Tibial nerve (tissue), 4 donors: ENCODE data around the gene OVCH1. TPM values are rescaled to one million over a fixed set of nuclear protein-coding genes. Genes with fewer than 3 reads are reported as not detected.

ENCODE experiments used
- DNase-seq, 2 donors: peaks; one replicate each; pipeline ENCODE4 v3.0.0-alpha.2; 2019; ENCODE audit warnings: low spot score in 2 of 2
- H3K27ac ChIP-seq, 4 donors: fragments of 200-600 bp; sonication (generic) in 3 of 4; one replicate each; pipeline ENCODE4 v1.5.1; 2017 to 2019; ENCODE audit warnings: mild to moderate bottlenecking in 1 of 4
- H3K27me3 ChIP-seq, 2 donors: fragments of 200-600 bp; sonication (generic) in 1 of 2; one replicate each; pipeline versions ENCODE4 v1.5.1 to v1.6.0; 2017 to 2019
- H3K36me3 ChIP-seq, 3 donors: fragments of 200-600 bp; sonication (generic); one replicate each; pipeline ENCODE4 v1.5.1; 2018 to 2019
- H3K4me1 ChIP-seq, 4 donors: fragments of 200-600 bp; sonication (generic) in 3 of 4; one replicate each; pipeline ENCODE4 v1.5.1; 2017 to 2019
- H3K4me3 ChIP-seq, 4 donors: fragments of 200-600 bp; sonication (generic) in 3 of 4; one replicate each; pipeline ENCODE4 v1.5.1; 2017 to 2019; ENCODE audit warnings: mild to moderate bottlenecking in 1 of 4, moderate library complexity in 1 of 4
- H3K9me3 ChIP-seq, 4 donors: fragments of 200-600 bp; sonication (generic) in 3 of 4; one replicate each; pipeline ENCODE4 v1.5.1; 2017 to 2019
- EP300 ChIP-seq, 2 donors: sonication (generic); formaldehyde crosslinking; IDR thresholded peaks; one replicate each; pipeline ENCODE4 v1.6.1; 2017; ENCODE audit warnings: antibody characterized with exemption in 2 of 2, mild to moderate bottlenecking in 1 of 2
- POLR2A ChIP-seq, 2 donors: fragments of 450-650 bp; IDR thresholded peaks; one replicate each; pipeline ENCODE4 v1.6.1; 2017; ENCODE audit warnings: antibody characterized with exemption in 2 of 2, mild to moderate bottlenecking in 2 of 2, moderate library complexity in 2 of 2
- WGBS, 2 donors: methylation state at CpG; one replicate each; pipeline ENCODE4 v1.1.5; 2018; 5-methylcytosine and 5-hydroxymethylcytosine counted together
- total RNA-seq, 4 donors: library from RNA; depleted of rRNA; stranded (reverse); fragments of >200 nt; gene quantifications; one replicate each; pipeline ENCODE4 v1.1.0, GENCODE V29; 2016
- TF ChIP-seq, protein P1 (sequence below), 5 experiments: fragments of 200-600 bp in 3 of 5; fragments of 450-650 bp in 2 of 5; sonication (generic) in 3 of 5; IDR thresholded peaks; one replicate each; pipeline ENCODE4 v1.5.1; 2016 to 2019; ENCODE audit warnings: antibody characterized with exemption in 5 of 5, mild to moderate bottlenecking in 3 of 5, moderate library complexity in 2 of 5

The OVCH1 gene
- total RNA-seq, 4 donors from 2014 or later, result 0.20 to 0.21 TPM; not detected in 2

DNA sequence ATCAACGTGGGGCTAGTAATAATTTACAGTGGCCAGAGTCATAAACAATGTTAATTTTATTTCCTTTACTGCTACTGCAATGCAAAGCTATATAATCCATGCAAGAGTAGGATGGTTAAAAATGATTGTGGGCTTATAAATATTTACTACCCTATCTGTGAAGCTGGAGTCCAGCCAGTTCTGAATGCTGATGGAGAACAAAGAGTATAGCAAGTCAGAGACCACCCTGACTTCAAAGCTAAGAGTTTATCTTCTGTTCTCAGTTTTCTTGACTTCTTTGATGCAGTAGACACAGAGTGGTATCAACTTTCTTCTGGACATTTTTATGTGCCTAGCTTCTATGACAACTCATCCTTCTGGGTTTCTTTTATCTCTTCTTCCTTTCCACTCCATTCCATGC, 34.0 kb upstream of the OVCH1 start:
- no peak for TF ChIP-seq EP300 (IDR thresholded peaks at IDR 0.05)
- TF ChIP-seq, protein P1, sequence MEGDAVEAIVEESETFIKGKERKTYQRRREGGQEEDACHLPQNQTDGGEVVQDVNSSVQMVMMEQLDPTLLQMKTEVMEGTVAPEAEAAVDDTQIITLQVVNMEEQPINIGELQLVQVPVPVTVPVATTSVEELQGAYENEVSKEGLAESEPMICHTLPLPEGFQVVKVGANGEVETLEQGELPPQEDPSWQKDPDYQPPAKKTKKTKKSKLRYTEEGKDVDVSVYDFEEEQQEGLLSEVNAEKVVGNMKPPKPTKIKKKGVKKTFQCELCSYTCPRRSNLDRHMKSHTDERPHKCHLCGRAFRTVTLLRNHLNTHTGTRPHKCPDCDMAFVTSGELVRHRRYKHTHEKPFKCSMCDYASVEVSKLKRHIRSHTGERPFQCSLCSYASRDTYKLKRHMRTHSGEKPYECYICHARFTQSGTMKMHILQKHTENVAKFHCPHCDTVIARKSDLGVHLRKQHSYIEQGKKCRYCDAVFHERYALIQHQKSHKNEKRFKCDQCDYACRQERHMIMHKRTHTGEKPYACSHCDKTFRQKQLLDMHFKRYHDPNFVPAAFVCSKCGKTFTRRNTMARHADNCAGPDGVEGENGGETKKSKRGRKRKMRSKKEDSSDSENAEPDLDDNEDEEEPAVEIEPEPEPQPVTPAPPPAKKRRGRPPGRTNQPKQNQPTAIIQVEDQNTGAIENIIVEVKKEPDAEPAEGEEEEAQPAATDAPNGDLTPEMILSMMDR (IDR thresholded peaks at IDR 0.05), result no peak
- no peak for TF ChIP-seq POLR2A (IDR thresholded peaks at IDR 0.05)

GRCh38 chr12:29530436-29530835, 33.0 kb upstream of the OVCH1 start:
- no peak for DNase-seq
- WGBS, 2 donors, result 88 to 97% methylated on average over 4 of the region's 4 CpGs
- H3K4me3 ChIP-seq, result no peak overlapping the region

More for the DNA sequence above, 34.0 kb upstream of the OVCH1 start:
- H3K27ac ChIP-seq, result no peak overlapping the region
- no peak overlapping the region for H3K4me3 ChIP-seq
- H3K4me1 ChIP-seq, result peaks cover 0 to 7% (median 3%) of the 10 kb centered on the region in 4 donors
- no peaks in the 10 kb centered on the region for H3K27me3 ChIP-seq
- WGBS, 2 donors, result 63 to 65% methylated on average over 1 of the region's 1 CpG
- DNase-seq, result no peak
- H3K9me3 ChIP-seq, result no peaks in the 10 kb centered on the region
- H3K36me3 ChIP-seq, result no peaks in the 10 kb centered on the region

DNA sequence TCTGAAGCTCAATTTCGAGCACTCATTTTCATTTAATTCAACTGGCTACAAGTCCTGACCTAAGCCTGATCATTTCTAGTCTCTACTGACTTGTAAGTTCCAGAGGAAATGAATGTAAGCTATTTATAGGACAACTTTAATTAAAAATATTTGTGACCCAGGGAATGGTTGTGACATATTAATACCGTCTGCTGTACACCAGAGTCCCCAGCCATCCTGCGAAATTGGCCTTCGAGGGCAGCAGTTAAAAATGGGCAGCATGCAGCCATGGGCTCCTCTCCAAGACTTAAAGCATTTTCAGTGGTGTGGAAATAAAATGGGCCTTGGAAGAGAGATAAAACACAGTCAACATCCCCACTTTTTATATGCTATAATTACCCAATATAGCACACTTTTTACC, 30.7 kb upstream of the OVCH1 start:
- H3K27ac ChIP-seq, result no peak overlapping the region
- H3K36me3 ChIP-seq, result no peaks in the 10 kb centered on the region
- DNase-seq, result no peak
- H3K9me3 ChIP-seq, result no peaks in the 10 kb centered on the region
- no peak overlapping the region for H3K4me3 ChIP-seq
- no peaks in the 10 kb centered on the region for H3K27me3 ChIP-seq
- 56 to 68% methylated on average over 4 of the region's 4 CpGs for WGBS, 2 donors
- TF ChIP-seq EP300 (IDR thresholded peaks at IDR 0.05) (no peak), POLR2A (IDR thresholded peaks at IDR 0.05) (no peak)
- TF ChIP-seq, protein P1 (IDR thresholded peaks at IDR 0.05), result no peak
- H3K4me1 ChIP-seq, result peaks cover 0 to under 1% (median 0%) of the 10 kb centered on the region in 4 donors

More at GRCh38 chr12:29530436-29530835, 33.0 kb upstream of the OVCH1 start:
- TF ChIP-seq, protein P1 (IDR thresholded peaks at IDR 0.05), result no peak
- TF ChIP-seq POLR2A (IDR thresholded peaks at IDR 0.05), result no peak
- no peak for TF ChIP-seq EP300 (IDR thresholded peaks at IDR 0.05)
- no peaks in the 10 kb centered on the region for H3K36me3 ChIP-seq
- no peaks in the 10 kb centered on the region for H3K27me3 ChIP-seq
- H3K27ac ChIP-seq, result no peak overlapping the region
- no peaks in the 10 kb centered on the region for H3K9me3 ChIP-seq
- H3K4me1 ChIP-seq, result peaks cover 0 to 7% (median 3%) of the 10 kb centered on the region in 4 donors

- no peak for DNase-seq
- Histone ChIP-seq H3K27me3 (no peaks in the 10 kb centered on the region), H3K27ac (no peak overlapping the region), H3K36me3 (peaks cover 0 to 15% (median 0%) of the 10 kb centered on the region in 3 donors), H3K9me3 (no peaks in the 10 kb centered on the region), H3K4me1 (peaks cover 0 to 5% (median 0%) of the 10 kb centered on the region in 4 donors), H3K4me3 (no peak overlapping the region)
- TF ChIP-seq, protein P1 (IDR thresholded peaks at IDR 0.05), result no peak
- TF ChIP-seq POLR2A (IDR thresholded peaks at IDR 0.05), result no peak
- no peak for TF ChIP-seq EP300 (IDR thresholded peaks at IDR 0.05)
- 89 to 91% methylated on average over 2 of the region's 2 CpGs for WGBS, 2 donors
These were observed 24.5 kb upstream of the OVCH1 start for GRCh38 chr12:29521951-29522350.

- H3K4me1 ChIP-seq, result peaks cover 0 to 5% (median 0%) of the 10 kb centered on the region in 4 donors
- TF ChIP-seq, protein P1 (IDR thresholded peaks at IDR 0.05), result peak; percentile 54 to 70 (median 63)
- TF ChIP-seq POLR2A (IDR thresholded peaks at IDR 0.05), result no peak
- no peak overlapping the region for H3K4me3 ChIP-seq
- H3K27me3 ChIP-seq, result no peaks in the 10 kb centered on the region
- no peak overlapping the region for H3K27ac ChIP-seq
- peaks cover 0 to 29% (median 0%) of the 10 kb centered on the region in 3 donors for H3K36me3 ChIP-seq
- peak in 1 of 2 donors; percentile 64 for DNase-seq
- H3K9me3 ChIP-seq, result no peaks in the 10 kb centered on the region
These were observed 22.2 kb upstream of the OVCH1 start for GRCh38 chr12:29519585-29520182.
